ENCODE data around the gene ATF7IP.

ATF7IP gene

GRCh38 chr12:14548609-14549008 lies 183.1 kb downstream of the ATF7IP start:
- in situ Hi-C loops (cut with HindIII; ENCODE audit: low pct_unique_long_range_greater_than_20kb, low sequenced_read_pairs), result no loop called here
- TF ChIP-seq JUND (IDR thresholded peaks at IDR 0.05; ENCODE audit: low read depth), result no peak
- no peak for DNase-seq (ENCODE audit: low read depth in 1 of 2, low spot score in 1 of 2)

All from T47D (cell line).